Skeletal muscle satellite cell (primary cell): ENCODE measurements around the gene ZNF280B.
"Not testable (repeated sequence)": the region's sequence is repeated elsewhere in the genome, so short reads cannot be mapped to it uniquely, and the experiment has no call there.

Experiments
- H3K27me3 ChIP-seq: 2 replicates; pipeline ENCODE4 v1.7.0; 2013; ENCODE audit warnings: low read length; ENCODE audit not compliant: control insufficient read depth, insufficient read depth
- H3K36me3 ChIP-seq: 2 replicates; pipeline ENCODE4 v1.7.0; 2013; ENCODE audit warnings: mild to moderate bottlenecking, control low read depth, low read length; ENCODE audit not compliant: insufficient read depth
- H3K4me1 ChIP-seq: 2 replicates; pipeline ENCODE4 v1.7.0; 2013; ENCODE audit warnings: low read length; ENCODE audit not compliant: control insufficient read depth, insufficient read depth
- H3K4me2 ChIP-seq: 2 replicates; pipeline ENCODE4 v1.7.0; 2013; ENCODE audit warnings: mild to moderate bottlenecking, low read length
- H3K4me3 ChIP-seq: 2 replicates; pipeline ENCODE4 v1.7.0; 2013; ENCODE audit warnings: low read length
- H3K9ac ChIP-seq: 2 replicates; pipeline ENCODE4 v1.7.0; 2013; ENCODE audit warnings: mild to moderate bottlenecking, low read depth, low read length, moderate library complexity
- H3K9me3 ChIP-seq: replicated peaks from 2 replicates; pipeline ENCODE4 v1.7.0; 2013; ENCODE audit warnings: mild to moderate bottlenecking, control low read depth, low read length

ZNF280B gene

GRCh38 chr22:22471104-22471503, 37.4 kb downstream of the ZNF280B start:
- H3K27me3 ChIP-seq, H3K9me3 ChIP-seq, H3K4me1 ChIP-seq, H3K36me3 ChIP-seq, H3K4me3 ChIP-seq, H3K4me2 ChIP-seq, H3K9ac ChIP-seq: not testable (repeated sequence)

GRCh38 chr22:22469527-22469926, 39.0 kb downstream of the ZNF280B start:
- Histone ChIP-seq H3K4me1 (no peaks in the 10 kb centered on the region), H3K9ac (no peak overlapping the region), H3K9me3 (no peaks in the 10 kb centered on the region), H3K36me3 (no peaks in the 10 kb centered on the region), H3K27me3 (peaks cover 15% of the 10 kb centered on the region), H3K4me2 (no peak overlapping the region), H3K4me3 (no peak overlapping the region)

GRCh38 chr22:22468794-22469469, 39.6 kb downstream of the ZNF280B start:
- H3K4me3 ChIP-seq, H3K36me3 ChIP-seq, H3K9ac ChIP-seq, H3K9me3 ChIP-seq, H3K4me2 ChIP-seq, H3K4me1 ChIP-seq: not testable (repeated sequence)
- H3K27me3 ChIP-seq = peaks cover 19% of the 10 kb centered on the region

- H3K4me2 ChIP-seq = no peak overlapping the region
- no peaks in the 10 kb centered on the region for H3K36me3 ChIP-seq
- no peaks in the 10 kb centered on the region for H3K4me1 ChIP-seq
- H3K27me3 ChIP-seq = peaks cover 34% of the 10 kb centered on the region
- H3K9me3 ChIP-seq = no peaks in the 10 kb centered on the region
- no peak overlapping the region for H3K9ac ChIP-seq
- no peak overlapping the region for H3K4me3 ChIP-seq
Observed at GRCh38 chr22:22467112-22467511, 41.4 kb downstream of the ZNF280B start.

GRCh38 chr22:22465782-22466181, 42.8 kb downstream of the ZNF280B start:
- Histone ChIP-seq H3K27me3 (peaks cover 34% of the 10 kb centered on the region), H3K9ac (no peak overlapping the region), H3K4me3 (no peak overlapping the region), H3K9me3 (no peaks in the 10 kb centered on the region), H3K4me1 (no peaks in the 10 kb centered on the region), H3K4me2 (no peak overlapping the region), H3K36me3 (no peaks in the 10 kb centered on the region)

GRCh38 chr22:22465094-22465602, 43.4 kb downstream of the ZNF280B start:
- Histone ChIP-seq H3K4me1 (no peaks in the 10 kb centered on the region), H3K9me3 (no peaks in the 10 kb centered on the region), H3K27me3 (peaks cover 34% of the 10 kb centered on the region), H3K36me3 (no peaks in the 10 kb centered on the region), H3K4me3 (no peak overlapping the region), H3K9ac (no peak overlapping the region), H3K4me2 (no peak overlapping the region)

- peaks cover 34% of the 10 kb centered on the region for H3K27me3 ChIP-seq
- no peaks in the 10 kb centered on the region for H3K9me3 ChIP-seq
- H3K4me2 ChIP-seq = no peak overlapping the region
- H3K4me1 ChIP-seq = no peaks in the 10 kb centered on the region
- H3K36me3 ChIP-seq = no peaks in the 10 kb centered on the region
- no peak overlapping the region for H3K9ac ChIP-seq
- no peak overlapping the region for H3K4me3 ChIP-seq
Observed at GRCh38 chr22:22464541-22465054, 43.9 kb downstream of the ZNF280B start.

GRCh38 chr22:22463855-22464540, 44.5 kb downstream of the ZNF280B start:
- Histone ChIP-seq H3K4me3 (no peak overlapping the region), H3K9me3 (no peaks in the 10 kb centered on the region), H3K4me1 (no peaks in the 10 kb centered on the region), H3K36me3 (no peaks in the 10 kb centered on the region), H3K9ac (no peak overlapping the region), H3K4me2 (no peak overlapping the region), H3K27me3 (peaks cover 34% of the 10 kb centered on the region)

GRCh38 chr22:22462813-22463567, 45.6 kb downstream of the ZNF280B start:
- Histone ChIP-seq H3K4me2 (no peak overlapping the region), H3K36me3 (no peaks in the 10 kb centered on the region), H3K9me3 (no peaks in the 10 kb centered on the region), H3K9ac (no peak overlapping the region), H3K4me3 (no peak overlapping the region), H3K27me3 (peaks cover 34% of the 10 kb centered on the region), H3K4me1 (no peaks in the 10 kb centered on the region)

GRCh38 chr22:22461583-22461982, 47.0 kb downstream of the ZNF280B start:
- Histone ChIP-seq H3K4me2 (no peak overlapping the region), H3K4me1 (no peaks in the 10 kb centered on the region), H3K27me3 (peaks cover 37% of the 10 kb centered on the region), H3K4me3 (no peak overlapping the region), H3K9ac (no peak overlapping the region), H3K36me3 (no peaks in the 10 kb centered on the region), H3K9me3 (no peaks in the 10 kb centered on the region)

GRCh38 chr22:22461111-22461510, 47.4 kb downstream of the ZNF280B start:
- no peaks in the 10 kb centered on the region for H3K4me1 ChIP-seq

More at GRCh38 chr22:22461111-22461510, 47.4 kb downstream of the ZNF280B start:
- Histone ChIP-seq H3K4me3 (no peak overlapping the region), H3K27me3 (peaks cover 34% of the 10 kb centered on the region), H3K4me2 (no peak overlapping the region), H3K36me3 (no peaks in the 10 kb centered on the region), H3K9ac (no peak overlapping the region), H3K9me3 (no peaks in the 10 kb centered on the region)
